HepG2 (cell line): Measurements from ENCODE around the gene KCTD6. TPM values are rescaled to one million over a fixed set of nuclear protein-coding genes. Genes with fewer than 3 reads are reported as not detected.
A peak's percentile ranks its signal among the peaks of the same experiment; 100 is the strongest.

Experiments used
- ETV6 ChIP-seq: sonication (generic); formaldehyde crosslinking; conservative IDR thresholded peaks from 2 replicates; pipeline ENCODE4 v1.4.0; 2020; ENCODE audit warnings: missing genetic modification reagents
- JUND ChIP-seq: sonication (generic); formaldehyde crosslinking; IDR thresholded peaks from 2 replicates; pipeline ENCODE4 v1.8.0; 2022; ENCODE audit warnings: mild to moderate bottlenecking, missing genetic modification reagents
- MAFK ChIP-seq, 2 experiments: IDR thresholded peaks in 1 of 2; conservative IDR thresholded peaks in 1 of 2; 2 replicates each; pipeline ENCODE4 v1.6.1; 2011; ENCODE audit warnings: improper control_type of control experiment in 2 of 2, low read length in 2 of 2
- MLLT10 ChIP-seq: sonication (generic); formaldehyde crosslinking; IDR thresholded peaks from 2 replicates; pipeline ENCODE4 v1.4.0; 2020; ENCODE audit warnings: missing genetic modification reagents
- MTA3 ChIP-seq: sonication (generic); formaldehyde crosslinking; IDR thresholded peaks from 2 replicates; pipeline ENCODE4 v1.4.0; 2020; ENCODE audit warnings: missing genetic modification reagents
- NAIF1 ChIP-seq: sonication (generic); formaldehyde crosslinking; IDR thresholded peaks from 2 replicates; pipeline ENCODE4 v1.5.0; 2020; ENCODE audit warnings: mild to moderate bottlenecking, missing genetic modification reagents, borderline replicate concordance
- NCOA5 ChIP-seq: sonication (generic); formaldehyde crosslinking; IDR thresholded peaks from 2 replicates; pipeline ENCODE4 v1.4.0; 2020; ENCODE audit warnings: missing genetic modification reagents
- NR2F1 ChIP-seq, 2 experiments: fragments of 450-650 bp in 1 of 2; formaldehyde crosslinking in 1 of 2; IDR thresholded peaks; 2 replicates each; pipeline versions ENCODE4 v1.5.0 to v1.6.1; 2016 to 2020; ENCODE audit warnings: mild to moderate bottlenecking in 1 of 2, missing compliant biosample characterization in 1 of 2, missing genetic modification reagents in 1 of 2, moderate library complexity in 1 of 2
- SATB2 ChIP-seq: sonication (generic); formaldehyde crosslinking; IDR thresholded peaks from 2 replicates; pipeline ENCODE4 v1.5.0; 2020; ENCODE audit warnings: missing genetic modification reagents
- SCMH1 ChIP-seq: sonication (generic); formaldehyde crosslinking; IDR thresholded peaks from 2 replicates; pipeline ENCODE4 v1.9.0; 2021; ENCODE audit warnings: missing genetic modification reagents, mild to moderate bottlenecking, borderline replicate concordance
- ZNF12 ChIP-seq: sonication (generic); formaldehyde crosslinking; IDR thresholded peaks from 2 replicates; pipeline ENCODE4 v1.5.0; 2020; ENCODE audit warnings: missing genetic modification reagents
- ZNF253 ChIP-seq: sonication (generic); formaldehyde crosslinking; IDR thresholded peaks from 2 replicates; pipeline ENCODE4 v1.8.0; 2022; ENCODE audit warnings: mild to moderate bottlenecking, missing genetic modification reagents, borderline replicate concordance
- ZNF614 ChIP-seq: IDR thresholded peaks from 2 replicates; pipeline ENCODE4 v1.6.1; 2018; ENCODE audit warnings: missing biosample characterization, missing genetic modification reagents, inconsistent platforms, borderline replicate concordance
- ZNF780A ChIP-seq: sonication (generic); formaldehyde crosslinking; IDR thresholded peaks from 2 replicates; pipeline ENCODE4 v1.8.0; 2022; ENCODE audit warnings: mild to moderate bottlenecking, missing genetic modification reagents, moderate library complexity
- ZNF839 ChIP-seq: sonication (generic); formaldehyde crosslinking; IDR thresholded peaks from 2 replicates; pipeline ENCODE4 v1.4.0; 2020; ENCODE audit warnings: missing genetic modification reagents, mild to moderate bottlenecking, borderline replicate concordance
- ZNF883 ChIP-seq: sonication (generic); formaldehyde crosslinking; IDR thresholded peaks from 2 replicates; pipeline ENCODE4 v1.5.1; 2020; ENCODE audit warnings: mild to moderate bottlenecking, missing genetic modification reagents; ENCODE audit errors: not compliant biosample characterization
- polyA plus RNA-seq, 8 experiments: library from polyadenylated mRNA; depleted of rRNA in 3 of 8; stranded (reverse) in 7 of 8; unstranded in 1 of 8; fragments of >200 nt; fragmentation: Illumina TruSeq in 4 of 8; extraction: Trizol in 4 of 8; gene quantifications; 2 replicates each; pipeline versions ENCODE4 v1.2.1 to v1.2.3, GENCODE V29; 2011 to 2016; ENCODE audit warnings: low read depth in 4 of 8, missing spikeins in 1 of 8, mixed read lengths in 1 of 8; ENCODE audit not compliant: insufficient read depth in 1 of 8
- total RNA-seq, 5 experiments: library from RNA; depleted of rRNA; stranded (reverse); fragments of >200 nt; fragmentation: Illumina TruSeq; extraction: Trizol; gene quantifications; 2 replicates each; pipeline ENCODE4 v1.2.3, GENCODE V29; 2016; ENCODE audit warnings: low read depth in 1 of 5
- TF ChIP-seq, protein P1 (sequence below): sonication (generic); formaldehyde crosslinking; IDR thresholded peaks from 2 replicates; pipeline ENCODE4 v1.5.1; 2020; ENCODE audit warnings: mild to moderate bottlenecking, missing genetic modification reagents
- TF ChIP-seq, protein P2 (sequence below): sonication (generic); formaldehyde crosslinking; IDR thresholded peaks from 2 replicates; pipeline ENCODE4 v1.5.0; 2020; ENCODE audit warnings: mild to moderate bottlenecking, missing genetic modification reagents
- TF ChIP-seq, protein P3 (sequence below): sonication (generic); formaldehyde crosslinking; IDR thresholded peaks from 2 replicates; pipeline ENCODE4 v1.4.0; 2020; ENCODE audit warnings: mild to moderate bottlenecking, low read depth, missing genetic modification reagents

KCTD6 gene
- total and polyA plus RNA-seq, 2 of the 13 experiments (the other 11 are each of a cell fraction or from before 2014, with no cell fraction given), result 13.4 to 14.2 TPM

DNA sequence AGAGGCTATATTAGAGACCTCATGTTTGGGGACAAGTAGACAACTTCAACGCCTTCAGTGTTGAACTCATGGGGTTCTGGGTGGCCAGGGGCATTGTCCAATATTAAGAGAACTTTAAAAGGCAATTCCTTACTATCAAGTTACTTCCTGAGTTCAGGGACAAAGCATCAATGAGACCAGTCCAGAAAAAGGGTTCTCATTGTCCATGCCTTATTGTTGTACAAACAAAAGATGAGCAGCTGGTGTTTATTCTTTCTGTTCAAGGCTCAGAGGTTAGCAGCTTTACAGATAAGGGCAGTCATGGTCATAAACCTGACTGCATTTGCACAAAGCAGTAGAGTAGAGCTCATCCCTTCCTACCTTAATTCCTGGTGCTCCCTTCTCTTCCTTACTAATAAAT is 39.7 kb upstream of the KCTD6 start (continued):
- TF ChIP-seq ZNF614 (CRISPR knock-in tag), result peak; percentile 82
- TF ChIP-seq ZNF253 (CRISPR knock-in tag), result no peak
- TF ChIP-seq, protein P1, sequence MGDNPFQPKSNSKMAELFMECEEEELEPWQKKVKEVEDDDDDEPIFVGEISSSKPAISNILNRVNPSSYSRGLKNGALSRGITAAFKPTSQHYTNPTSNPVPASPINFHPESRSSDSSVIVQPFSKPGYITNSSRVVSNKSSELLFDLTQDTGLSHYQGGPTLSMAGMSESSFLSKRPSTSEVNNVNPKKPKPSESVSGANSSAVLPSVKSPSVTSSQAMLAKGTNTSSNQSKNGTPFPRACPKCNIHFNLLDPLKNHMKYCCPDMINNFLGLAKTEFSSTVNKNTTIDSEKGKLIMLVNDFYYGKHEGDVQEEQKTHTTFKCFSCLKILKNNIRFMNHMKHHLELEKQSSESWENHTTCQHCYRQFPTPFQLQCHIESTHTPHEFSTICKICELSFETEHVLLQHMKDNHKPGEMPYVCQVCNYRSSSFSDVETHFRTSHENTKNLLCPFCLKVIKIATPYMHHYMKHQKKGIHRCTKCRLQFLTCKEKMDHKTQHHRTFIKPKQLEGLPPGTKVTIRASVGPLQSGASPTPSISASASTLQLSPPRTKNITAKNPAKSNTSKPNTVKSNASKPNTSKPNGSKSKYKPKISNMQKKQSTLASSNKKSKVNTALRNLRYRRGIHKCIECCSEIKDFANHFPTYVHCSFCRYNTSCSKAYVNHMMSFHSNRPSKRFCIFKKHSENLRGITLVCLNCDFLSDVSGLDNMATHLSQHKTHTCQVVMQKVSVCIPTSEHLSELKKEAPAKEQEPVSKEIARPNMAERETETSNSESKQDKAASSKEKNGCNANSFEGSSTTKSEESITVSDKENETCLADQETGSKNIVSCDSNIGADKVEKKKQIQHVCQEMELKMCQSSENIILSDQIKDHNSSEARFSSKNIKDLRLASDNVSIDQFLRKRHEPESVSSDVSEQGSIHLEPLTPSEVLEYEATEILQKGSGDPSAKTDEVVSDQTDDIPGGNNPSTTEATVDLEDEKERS (CRISPR knock-in tag), result no peak
- TF ChIP-seq MTA3 (CRISPR knock-in tag), result no peak
- no peak for TF ChIP-seq MLLT10 (CRISPR knock-in tag)
- TF ChIP-seq NAIF1 (CRISPR knock-in tag), result no peak
- TF ChIP-seq SATB2 (CRISPR knock-in tag), result 0 out of 2 replicates have a peak, but pooled peaks have one; percentile 42
- peak; percentile 74 to 95 for TF ChIP-seq NR2F1 (CRISPR knock-in tag; IDR thresholded peaks at IDR 0.05)
- TF ChIP-seq, protein P2, sequence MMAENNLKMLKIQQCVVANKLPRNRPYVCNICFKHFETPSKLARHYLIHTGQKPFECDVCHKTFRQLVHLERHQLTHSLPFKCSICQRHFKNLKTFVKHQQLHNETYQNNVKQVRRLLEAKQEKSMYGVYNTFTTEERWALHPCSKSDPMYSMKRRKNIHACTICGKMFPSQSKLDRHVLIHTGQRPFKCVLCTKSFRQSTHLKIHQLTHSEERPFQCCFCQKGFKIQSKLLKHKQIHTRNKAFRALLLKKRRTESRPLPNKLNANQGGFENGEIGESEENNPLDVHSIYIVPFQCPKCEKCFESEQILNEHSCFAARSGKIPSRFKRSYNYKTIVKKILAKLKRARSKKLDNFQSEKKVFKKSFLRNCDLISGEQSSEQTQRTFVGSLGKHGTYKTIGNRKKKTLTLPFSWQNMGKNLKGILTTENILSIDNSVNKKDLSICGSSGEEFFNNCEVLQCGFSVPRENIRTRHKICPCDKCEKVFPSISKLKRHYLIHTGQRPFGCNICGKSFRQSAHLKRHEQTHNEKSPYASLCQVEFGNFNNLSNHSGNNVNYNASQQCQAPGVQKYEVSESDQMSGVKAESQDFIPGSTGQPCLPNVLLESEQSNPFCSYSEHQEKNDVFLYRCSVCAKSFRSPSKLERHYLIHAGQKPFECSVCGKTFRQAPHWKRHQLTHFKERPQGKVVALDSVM (CRISPR knock-in tag), result no peak
- no peak for TF ChIP-seq ZNF12 (CRISPR knock-in tag)
- no peak for TF ChIP-seq ETV6
- no peak for TF ChIP-seq ZNF839 (CRISPR knock-in tag)
- no peak for TF ChIP-seq NCOA5
- TF ChIP-seq, protein P3, sequence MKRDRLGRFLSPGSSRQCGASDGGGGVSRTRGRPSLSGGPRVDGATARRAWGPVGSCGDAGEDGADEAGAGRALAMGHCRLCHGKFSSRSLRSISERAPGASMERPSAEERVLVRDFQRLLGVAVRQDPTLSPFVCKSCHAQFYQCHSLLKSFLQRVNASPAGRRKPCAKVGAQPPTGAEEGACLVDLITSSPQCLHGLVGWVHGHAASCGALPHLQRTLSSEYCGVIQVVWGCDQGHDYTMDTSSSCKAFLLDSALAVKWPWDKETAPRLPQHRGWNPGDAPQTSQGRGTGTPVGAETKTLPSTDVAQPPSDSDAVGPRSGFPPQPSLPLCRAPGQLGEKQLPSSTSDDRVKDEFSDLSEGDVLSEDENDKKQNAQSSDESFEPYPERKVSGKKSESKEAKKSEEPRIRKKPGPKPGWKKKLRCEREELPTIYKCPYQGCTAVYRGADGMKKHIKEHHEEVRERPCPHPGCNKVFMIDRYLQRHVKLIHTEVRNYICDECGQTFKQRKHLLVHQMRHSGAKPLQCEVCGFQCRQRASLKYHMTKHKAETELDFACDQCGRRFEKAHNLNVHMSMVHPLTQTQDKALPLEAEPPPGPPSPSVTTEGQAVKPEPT (CRISPR knock-in tag), result no peak
- 0 out of 2 replicates have a peak, but pooled peaks have one; percentile 36 for TF ChIP-seq JUND (CRISPR knock-in tag)
- no peak for TF ChIP-seq MAFK (conservative IDR thresholded peaks at IDR 0.05 in 1 of 2, IDR thresholded peaks at IDR 0.05 in 1 of 2; ENCODE audit: low read length in 2 of 2)
- no peak for TF ChIP-seq ZNF780A
- no peak for TF ChIP-seq SCMH1
- no peak for TF ChIP-seq ZNF883 (CRISPR knock-in tag)
